Keratinocyte (primary cell): ENCODE data around the gene PMEPA1. TPM values are rescaled to one million over a fixed set of nuclear protein-coding genes. Genes with fewer than 3 reads are reported as not detected.

ENCODE experiments used
- DNase-seq: peaks from one replicate; pipeline ENCODE4 v3.0.0-alpha.2; 2011; ENCODE audit warnings: low read depth, missing footprints, low spot score
- FAIRE-seq: peaks from 2 replicates; lab custom pipeline; 2011; peaks lifted over from hg19 to GRCh38; lab: Jason Lieb, UNC
- H2AFZ ChIP-seq: 2 replicates; pipeline ENCODE4 v1.6.0; 2012; ENCODE audit warnings: low read length, control low read depth, inconsistent platforms; ENCODE audit not compliant: control insufficient read depth
- H3K27ac ChIP-seq: 2 replicates; pipeline ENCODE4 v1.5.1; 2011; ENCODE audit warnings: low read length; ENCODE audit not compliant: control insufficient read depth, insufficient read depth
- H3K27me3 ChIP-seq: 3 replicates; pipeline ENCODE4 v1.6.0; 2011; ENCODE audit warnings: low read length; ENCODE audit not compliant: control insufficient read depth, insufficient read depth; ENCODE audit errors: extremely low read depth
- H3K36me3 ChIP-seq, 2 experiments: 2 replicates in 1 of 2; 3 replicates in 1 of 2; pipeline ENCODE4 v1.5.1; 2011; ENCODE audit warnings: low read length in 2 of 2, mild to moderate bottlenecking in 1 of 2; ENCODE audit not compliant: control insufficient read depth in 2 of 2, insufficient read depth in 2 of 2; ENCODE audit errors: extremely low read depth in 1 of 2
- H3K4me1 ChIP-seq: 3 replicates; pipeline ENCODE4 v1.5.1; 2011; ENCODE audit warnings: low read length; ENCODE audit not compliant: control insufficient read depth, insufficient read depth; ENCODE audit errors: extremely low read depth
- H3K4me2 ChIP-seq: 3 replicates; pipeline ENCODE4 v1.6.0; 2011; ENCODE audit warnings: low read depth, low read length; ENCODE audit not compliant: control insufficient read depth, insufficient read depth; ENCODE audit errors: extremely low read depth
- H3K4me3 ChIP-seq, 3 experiments: fragments of 200-600 bp in 1 of 3; sonication (generic) in 1 of 3; 2 replicates in 2 of 3; 3 replicates in 1 of 3; pipeline ENCODE4 v1.5.1; 2011 to 2016; ENCODE audit warnings: low read length in 3 of 3, mild to moderate bottlenecking in 3 of 3, control low read depth in 2 of 3, inconsistent platforms in 1 of 3, low read depth in 1 of 3, mixed read lengths in 1 of 3, mixed run types in 1 of 3, moderate library complexity in 1 of 3; ENCODE audit not compliant: control insufficient read depth in 2 of 3, insufficient read depth in 2 of 3; ENCODE audit errors: extremely low read depth in 1 of 3
- H3K79me2 ChIP-seq: 2 replicates; pipeline ENCODE4 v1.6.0; 2012; ENCODE audit warnings: low read length; ENCODE audit not compliant: control insufficient read depth, insufficient read depth
- H3K9ac ChIP-seq: 3 replicates; pipeline ENCODE4 v1.6.0; 2011; ENCODE audit warnings: low read length; ENCODE audit not compliant: control insufficient read depth, insufficient read depth; ENCODE audit errors: extremely low read depth
- H3K9me1 ChIP-seq: 3 replicates; pipeline ENCODE4 v1.6.0; 2011; ENCODE audit warnings: low read length; ENCODE audit not compliant: control insufficient read depth, insufficient read depth; ENCODE audit errors: extremely low read depth
- H3K9me3 ChIP-seq: 2 replicates; pipeline ENCODE4 v1.5.1; 2012; ENCODE audit warnings: low read depth, low read length; ENCODE audit not compliant: control insufficient read depth
- H4K20me1 ChIP-seq: 3 replicates; pipeline ENCODE4 v1.6.0; 2011; ENCODE audit warnings: low read length; ENCODE audit not compliant: control insufficient read depth, insufficient read depth; ENCODE audit errors: extremely low read depth
- EZH2 ChIP-seq: IDR thresholded peaks from one replicate; pipeline ENCODE4 v1.6.1; 2012; ENCODE audit warnings: inconsistent platforms, mild to moderate bottlenecking, low read length, moderate library complexity
- dilution Hi-C: fragments of 300-500 bp; cut with MboI; formaldehyde crosslinking; loops from one replicate; pipeline ENCODE4 v1.7.0; 2020; ENCODE audit warnings: low sequenced_read_pairs; ENCODE audit not compliant: extremely low pct_ligation_motif_present
- polyA minus RNA-seq, 3 experiments: library from RNA; depleted of rRNA, polyadenylated mRNA; stranded (reverse); fragments of >200 nt; gene quantifications; 1 replicate in 1 of 3; 2 replicates in 1 of 3; 3 replicates in 1 of 3; pipeline ENCODE4 v1.2.3, GENCODE V29; 2011
- polyA plus RNA-seq, 5 experiments: library from polyadenylated mRNA; depleted of rRNA in 3 of 5; stranded (reverse) in 3 of 5; stranded (forward) in 1 of 5; unstranded in 1 of 5; fragments of >200 nt; gene quantifications; 1 replicate in 1 of 5; 2 replicates in 3 of 5; 3 replicates in 1 of 5; pipeline versions ENCODE4 v1.2.1 to v1.2.3, GENCODE V29; 2011 to 2012; ENCODE audit warnings: missing spikeins in 2 of 5, low read depth in 1 of 5, low replicate concordance in 1 of 5
- TF ChIP-seq, protein P1 (sequence below), 3 experiments: IDR thresholded peaks in 1 of 3; conservative IDR thresholded peaks in 1 of 3; optimal IDR thresholded peaks in 1 of 3; 2 replicates in 2 of 3; 3 replicates in 1 of 3; pipeline versions ENCODE3 to v1.5.1; 2011; ENCODE audit warnings: low read length in 3 of 3, mild to moderate bottlenecking in 3 of 3, moderate library complexity in 2 of 3, control low read depth in 1 of 3, inconsistent platforms in 1 of 3; ENCODE audit not compliant: insufficient read depth in 2 of 3; ENCODE audit errors: extremely low read depth in 1 of 3

PMEPA1 gene, protein sequence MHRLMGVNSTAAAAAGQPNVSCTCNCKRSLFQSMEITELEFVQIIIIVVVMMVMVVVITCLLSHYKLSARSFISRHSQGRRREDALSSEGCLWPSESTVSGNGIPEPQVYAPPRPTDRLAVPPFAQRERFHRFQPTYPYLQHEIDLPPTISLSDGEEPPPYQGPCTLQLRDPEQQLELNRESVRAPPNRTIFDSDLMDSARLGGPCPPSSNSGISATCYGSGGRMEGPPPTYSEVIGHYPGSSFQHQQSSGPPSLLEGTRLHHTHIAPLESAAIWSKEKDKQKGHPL
- polyA plus RNA-seq (29.0 to 84.0 TPM (median 50.7 TPM) in 3 replicates), polyA minus RNA-seq (41.7 to 94.9 TPM (median 50.4 TPM) in 3 replicates)
- 14.2 TPM for polyA plus RNA-seq (2011; ENCODE audit: low read depth)
- polyA plus RNA-seq (2011; cell fraction: cytosol; rRNA removed), result 40.6 and 82.2 TPM in 2 replicates
- polyA plus RNA-seq (2011; cell fraction: nucleus; rRNA removed), result 70.2 and 80.4 TPM in 2 replicates
- 20.6 and 151 TPM in 2 replicates for polyA plus RNA-seq (2012; ENCODE audit: low replicate concordance)
- polyA minus RNA-seq (2011; cell fraction: cytosol; rRNA and poly(A)+ RNA removed), result 149 TPM
- polyA minus RNA-seq (2011; cell fraction: nucleus; rRNA and poly(A)+ RNA removed), result 70.1 and 74.7 TPM in 2 replicates

DNA sequence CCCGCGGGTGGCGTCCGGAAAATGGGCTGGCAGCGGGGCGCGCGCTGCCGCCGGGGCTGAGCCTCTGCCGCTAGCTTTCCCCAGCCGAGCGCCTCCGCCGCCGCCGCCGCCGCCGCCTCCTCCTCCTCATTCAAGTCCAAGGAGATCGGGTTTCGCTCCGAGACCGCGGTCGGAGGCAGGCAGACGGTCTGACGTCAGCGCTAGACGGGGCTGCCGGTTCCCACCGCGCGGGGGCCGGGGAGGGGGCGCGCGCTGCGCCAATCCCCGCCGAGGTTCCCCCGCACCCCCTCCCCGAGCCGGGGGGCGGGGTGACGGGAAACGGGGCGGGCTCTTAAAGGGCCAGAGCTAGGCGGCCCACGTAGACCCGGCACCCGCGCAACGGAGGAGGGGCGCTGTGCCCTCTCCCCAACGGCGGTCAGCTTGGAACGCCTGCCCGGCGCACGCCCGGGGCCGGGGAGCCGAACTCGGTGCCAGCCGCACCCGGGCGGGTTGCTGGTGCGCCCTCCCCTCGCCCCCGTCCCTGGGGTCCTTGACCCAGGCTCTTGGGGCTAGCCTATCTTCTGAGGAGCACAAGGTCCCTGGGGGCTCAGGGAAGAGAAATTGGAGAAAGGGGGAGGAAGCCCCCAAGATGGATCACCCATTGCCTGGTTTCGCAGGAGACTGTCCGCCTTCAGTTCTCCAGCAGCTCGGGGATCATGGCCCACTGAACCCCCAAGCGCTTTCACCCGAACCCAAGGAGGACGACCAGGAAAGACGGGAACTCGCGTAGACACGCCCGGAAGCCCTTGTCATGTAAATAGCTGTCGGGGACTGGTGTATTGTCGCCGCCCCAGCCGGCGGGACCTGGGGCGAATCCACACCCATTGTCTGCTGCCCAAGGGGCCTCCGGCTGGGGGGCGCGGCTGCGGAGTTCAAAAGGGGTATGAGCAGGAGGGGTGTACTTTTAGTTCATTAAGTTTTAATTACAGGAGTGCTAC, at the start of gene PMEPA1:
Gene PMEPA1, minus strand, starts transcription at position 193 of the 977 bp plus-strand sequence. CDS start 433 bp downstream, outside the sequence.
- no peak for DNase-seq
- peak; percentile 66 for FAIRE-seq
- H3K9me3 ChIP-seq, result no peaks in the 10 kb centered on the region
- H3K27ac ChIP-seq, result peak within 1 kb of the TSS; percentile 90
- H3K9me1 ChIP-seq, result no peaks in the 10 kb centered on the region
- H3K9ac ChIP-seq, result peak within 1 kb of the TSS; percentile 97
- H2AFZ ChIP-seq, result peak within 1 kb of the TSS; percentile 78
- H3K79me2 ChIP-seq, result peaks cover 45% of the 10 kb centered on the region
- H3K4me1 ChIP-seq, result peaks cover 53% of the 10 kb centered on the region
- dilution Hi-C loops, result no loop called here
- H4K20me1 ChIP-seq, result peaks cover 25% of the 10 kb centered on the region
- H3K27me3 ChIP-seq, result no peaks in the 10 kb centered on the region
- H3K4me3 ChIP-seq, result peak within 1 kb of the TSS; percentile 89 to 93 (median 91)
- TF ChIP-seq, protein P1, sequence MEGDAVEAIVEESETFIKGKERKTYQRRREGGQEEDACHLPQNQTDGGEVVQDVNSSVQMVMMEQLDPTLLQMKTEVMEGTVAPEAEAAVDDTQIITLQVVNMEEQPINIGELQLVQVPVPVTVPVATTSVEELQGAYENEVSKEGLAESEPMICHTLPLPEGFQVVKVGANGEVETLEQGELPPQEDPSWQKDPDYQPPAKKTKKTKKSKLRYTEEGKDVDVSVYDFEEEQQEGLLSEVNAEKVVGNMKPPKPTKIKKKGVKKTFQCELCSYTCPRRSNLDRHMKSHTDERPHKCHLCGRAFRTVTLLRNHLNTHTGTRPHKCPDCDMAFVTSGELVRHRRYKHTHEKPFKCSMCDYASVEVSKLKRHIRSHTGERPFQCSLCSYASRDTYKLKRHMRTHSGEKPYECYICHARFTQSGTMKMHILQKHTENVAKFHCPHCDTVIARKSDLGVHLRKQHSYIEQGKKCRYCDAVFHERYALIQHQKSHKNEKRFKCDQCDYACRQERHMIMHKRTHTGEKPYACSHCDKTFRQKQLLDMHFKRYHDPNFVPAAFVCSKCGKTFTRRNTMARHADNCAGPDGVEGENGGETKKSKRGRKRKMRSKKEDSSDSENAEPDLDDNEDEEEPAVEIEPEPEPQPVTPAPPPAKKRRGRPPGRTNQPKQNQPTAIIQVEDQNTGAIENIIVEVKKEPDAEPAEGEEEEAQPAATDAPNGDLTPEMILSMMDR (optimal IDR thresholded peaks at IDR 0.05 in 1 of 3, IDR thresholded peaks at IDR 0.05 in 1 of 3, conservative IDR thresholded peaks at IDR 0.05 in 1 of 3; ENCODE audit: extremely low read depth in 1 of 3, insufficient read depth in 2 of 3, low read length in 3 of 3), result no peak
- TF ChIP-seq EZH2, result no peak
- peak within 1 kb of the TSS; percentile 86 for H3K4me2 ChIP-seq
- H3K36me3 ChIP-seq, result peaks cover 3 to 18% of the 10 kb centered on the region in 2 experiments

DNA sequence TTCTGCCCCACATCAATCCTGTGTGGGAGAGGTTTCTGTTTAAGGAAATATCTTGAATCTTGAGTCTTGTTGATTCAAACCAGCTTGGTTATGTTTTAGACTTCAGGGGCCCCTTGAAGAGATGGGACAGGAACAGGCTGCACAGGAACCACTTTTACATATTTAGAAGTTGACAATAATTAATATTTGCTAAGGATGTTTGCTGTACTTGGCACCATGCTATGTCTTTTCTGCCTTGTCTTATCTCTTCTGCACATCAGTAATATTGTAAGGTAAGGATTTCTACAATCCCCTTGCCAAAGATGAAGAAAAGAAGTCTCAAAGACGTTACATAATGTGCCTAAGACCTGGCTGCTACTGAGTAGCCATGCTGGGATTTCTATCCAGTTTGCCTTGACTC, 48.0 kb upstream of the PMEPA1 start:
- Histone ChIP-seq H3K79me2 (no peaks in the 10 kb centered on the region), H3K4me1 (no peaks in the 10 kb centered on the region), H3K9me1 (no peaks in the 10 kb centered on the region), H3K27me3 (peaks cover 70% of the 10 kb centered on the region), H3K4me2 (no peak overlapping the region), H3K9me3 (peaks cover 2% of the 10 kb centered on the region), H4K20me1 (no peaks in the 10 kb centered on the region), H3K27ac (no peak overlapping the region), H3K36me3 (no peaks in the 10 kb centered on the region), H2AFZ (no peak overlapping the region), H3K4me3 (no peak overlapping the region), H3K9ac (no peak overlapping the region)
- DNase-seq, result no peak
- dilution Hi-C loops, result no loop called here
- no peak for TF ChIP-seq EZH2
- TF ChIP-seq, protein P1 (optimal IDR thresholded peaks at IDR 0.05 in 1 of 3, IDR thresholded peaks at IDR 0.05 in 1 of 3, conservative IDR thresholded peaks at IDR 0.05 in 1 of 3; ENCODE audit: extremely low read depth in 1 of 3, insufficient read depth in 2 of 3, low read length in 3 of 3), result no peak
- FAIRE-seq, result no peak
